ENCODE results near the gene KIAA1210.
A peak's percentile ranks its signal among the peaks of the same experiment; 100 is the strongest.

KIAA1210 gene

GRCh38 chrX:119127650-119128049 lies at the start of gene KIAA1210:
Gene KIAA1210 (minus strand): TSS chrX:119127812. CDS start chrX:119123642, 4,170 bp downstream.
- DNase-seq (ENCODE audit: low read depth), result no peak

GRCh38 chrX:119177278-119177677 lies 49.7 kb upstream of the KIAA1210 start:
- DNase-seq (ENCODE audit: low read depth), result no peak

- DNase-seq (ENCODE audit: low read depth), result no peak
These were observed 47.3 kb upstream of the KIAA1210 start for GRCh38 chrX:119174900-119175299.

GRCh38 chrX:119168104-119168503 lies 40.5 kb upstream of the KIAA1210 start:
- DNase-seq (ENCODE audit: low read depth), result no peak

- DNase-seq (ENCODE audit: low read depth), result no peak
These were observed 30.6 kb upstream of the KIAA1210 start for GRCh38 chrX:119158226-119158625.

GRCh38 chrX:119156241-119156640 lies 28.6 kb upstream of the KIAA1210 start:
- no peak for DNase-seq (ENCODE audit: low read depth)

- no peak for DNase-seq (ENCODE audit: low read depth)
These were observed 27.9 kb upstream of the KIAA1210 start for GRCh38 chrX:119155416-119156035.

GRCh38 chrX:119151051-119151380 lies 23.4 kb upstream of the KIAA1210 start:
- no peak for DNase-seq (ENCODE audit: low read depth)

GRCh38 chrX:119150163-119151050 lies 22.8 kb upstream of the KIAA1210 start:
- no peak for DNase-seq (ENCODE audit: low read depth)

- no peak for DNase-seq (ENCODE audit: low read depth)
These were observed 19.9 kb upstream of the KIAA1210 start for GRCh38 chrX:119147486-119147885.

GRCh38 chrX:119145241-119145653 lies 17.6 kb upstream of the KIAA1210 start:
- DNase-seq (ENCODE audit: low read depth), result no peak

GRCh38 chrX:119134466-119134865 lies 6.9 kb upstream of the KIAA1210 start:
- no peak for DNase-seq (ENCODE audit: low read depth)

GRCh38 chrX:119132961-119133360 lies 5.3 kb upstream of the KIAA1210 start:
- DNase-seq (ENCODE audit: low read depth), result no peak

- DNase-seq (ENCODE audit: low read depth), result no peak
These were observed 4.7 kb upstream of the KIAA1210 start for GRCh38 chrX:119132316-119132715.

- DNase-seq (ENCODE audit: low read depth), result no peak
These were observed 3.3 kb upstream of the KIAA1210 start for GRCh38 chrX:119130911-119131310.

- DNase-seq (ENCODE audit: low read depth), result no peak
These were observed 6.3 kb downstream of the KIAA1210 start for GRCh38 chrX:119121341-119121740.

GRCh38 chrX:119118780-119119395 lies 8.7 kb downstream of the KIAA1210 start:
- peak; percentile 26 for DNase-seq (ENCODE audit: low read depth)

GRCh38 chrX:119107206-119107605 lies 20.4 kb downstream of the KIAA1210 start:
- no peak for DNase-seq (ENCODE audit: low read depth)

- no peak for DNase-seq (ENCODE audit: low read depth)
These were observed 21.8 kb downstream of the KIAA1210 start for GRCh38 chrX:119105826-119106225.

- no peak for DNase-seq (ENCODE audit: low read depth)
These were observed 26.4 kb downstream of the KIAA1210 start for GRCh38 chrX:119101168-119101567.

GRCh38 chrX:119095936-119096335 lies 31.7 kb downstream of the KIAA1210 start:
- no peak for DNase-seq (ENCODE audit: low read depth)

- no peak for DNase-seq (ENCODE audit: low read depth)
These were observed 32.8 kb downstream of the KIAA1210 start for GRCh38 chrX:119094819-119095218.
